Fibroblast of villous mesenchyme (primary cell): ENCODE data around the gene PHF21A. TPM values are rescaled to one million over a fixed set of nuclear protein-coding genes. Genes with fewer than 3 reads are reported as not detected.

Experiments used
- DNase-seq: peaks from one replicate; pipeline ENCODE4 v3.0.0-alpha.2; 2010; ENCODE audit warnings: low read depth
- H3K4me3 ChIP-seq: 2 replicates; pipeline ENCODE4 v1.5.1; 2011; ENCODE audit warnings: low read depth, mild to moderate bottlenecking, low read length
- total RNA-seq: library from RNA; depleted of rRNA; stranded (reverse); fragments of >200 nt; gene quantifications from 2 replicates; pipeline ENCODE4 v1.2.3, GENCODE V29; 2012
- TF ChIP-seq, protein P1 (sequence below): IDR thresholded peaks from 2 replicates; pipeline ENCODE4 v1.5.1; 2012; ENCODE audit warnings: low read depth, mild to moderate bottlenecking, low read length; ENCODE audit not compliant: insufficient read depth

Gene PHF21A
- total RNA-seq, 1 donor, result 15.5 TPM

DNA sequence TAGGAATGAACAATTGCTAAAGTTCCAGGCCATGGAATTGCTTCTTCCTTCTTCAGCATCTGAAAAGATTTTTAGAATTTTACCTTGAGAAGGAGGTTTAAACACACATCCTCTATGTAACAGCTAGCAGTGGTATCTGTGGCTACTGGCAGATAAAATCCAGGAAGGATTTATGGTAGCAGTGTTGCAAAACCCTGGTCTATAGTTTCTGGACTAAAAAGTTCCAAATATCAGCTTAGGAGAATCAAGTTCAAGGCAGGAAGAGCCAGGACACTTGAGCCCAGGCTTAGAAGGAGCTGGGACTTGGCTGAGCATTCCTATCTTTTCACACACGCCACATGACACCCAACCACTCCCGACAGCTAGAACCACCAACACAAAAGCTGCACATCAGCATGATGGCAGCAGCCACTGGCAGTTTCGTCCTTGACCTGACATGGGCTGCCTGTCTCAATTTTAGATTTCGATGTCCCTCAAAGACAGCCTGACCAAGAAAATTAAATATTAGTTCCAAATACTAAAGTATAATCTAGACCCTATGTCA is 184.7 kb downstream of the PHF21A start:
- DNase-seq, result peak; percentile 16
- H3K4me3 ChIP-seq, result no peak overlapping the region
- TF ChIP-seq, protein P1, sequence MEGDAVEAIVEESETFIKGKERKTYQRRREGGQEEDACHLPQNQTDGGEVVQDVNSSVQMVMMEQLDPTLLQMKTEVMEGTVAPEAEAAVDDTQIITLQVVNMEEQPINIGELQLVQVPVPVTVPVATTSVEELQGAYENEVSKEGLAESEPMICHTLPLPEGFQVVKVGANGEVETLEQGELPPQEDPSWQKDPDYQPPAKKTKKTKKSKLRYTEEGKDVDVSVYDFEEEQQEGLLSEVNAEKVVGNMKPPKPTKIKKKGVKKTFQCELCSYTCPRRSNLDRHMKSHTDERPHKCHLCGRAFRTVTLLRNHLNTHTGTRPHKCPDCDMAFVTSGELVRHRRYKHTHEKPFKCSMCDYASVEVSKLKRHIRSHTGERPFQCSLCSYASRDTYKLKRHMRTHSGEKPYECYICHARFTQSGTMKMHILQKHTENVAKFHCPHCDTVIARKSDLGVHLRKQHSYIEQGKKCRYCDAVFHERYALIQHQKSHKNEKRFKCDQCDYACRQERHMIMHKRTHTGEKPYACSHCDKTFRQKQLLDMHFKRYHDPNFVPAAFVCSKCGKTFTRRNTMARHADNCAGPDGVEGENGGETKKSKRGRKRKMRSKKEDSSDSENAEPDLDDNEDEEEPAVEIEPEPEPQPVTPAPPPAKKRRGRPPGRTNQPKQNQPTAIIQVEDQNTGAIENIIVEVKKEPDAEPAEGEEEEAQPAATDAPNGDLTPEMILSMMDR, result no peak

DNA sequence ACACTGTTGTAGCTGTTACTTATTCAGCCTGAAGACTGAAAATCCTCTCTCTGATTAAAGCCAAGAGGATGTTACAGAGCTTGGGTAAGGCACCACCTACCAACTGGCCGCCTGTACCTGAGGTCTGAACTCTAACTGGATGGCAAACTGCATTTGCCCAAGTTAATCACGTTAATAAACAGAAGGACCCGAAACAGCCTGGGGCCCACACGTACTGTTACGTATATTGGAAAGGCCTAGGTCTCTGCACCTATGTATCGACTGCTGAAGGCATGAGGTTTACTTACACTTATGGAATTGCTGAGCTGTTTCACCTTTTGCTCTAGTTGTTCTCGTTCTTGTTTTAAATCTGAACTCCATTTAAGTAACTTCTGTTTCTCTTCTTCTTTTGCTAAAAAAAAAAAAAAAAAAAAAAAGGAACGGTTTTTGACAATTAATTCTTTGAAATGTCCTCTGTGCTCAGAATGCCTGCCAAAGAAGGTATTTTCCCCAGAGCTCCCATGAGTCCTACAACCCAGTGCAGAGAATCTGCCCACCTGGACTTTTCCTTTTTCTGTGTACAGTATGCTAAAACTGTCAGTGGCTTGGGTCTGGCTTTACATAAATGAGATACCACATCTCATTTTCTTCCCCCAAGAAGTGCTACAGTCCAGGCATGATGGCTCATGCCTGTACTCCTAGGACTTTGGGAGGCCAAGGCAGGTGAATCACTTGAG is 185.7 kb downstream of the PHF21A start:
- no peak overlapping the region for H3K4me3 ChIP-seq
- TF ChIP-seq, protein P1, result no peak
- no peak for DNase-seq

DNA sequence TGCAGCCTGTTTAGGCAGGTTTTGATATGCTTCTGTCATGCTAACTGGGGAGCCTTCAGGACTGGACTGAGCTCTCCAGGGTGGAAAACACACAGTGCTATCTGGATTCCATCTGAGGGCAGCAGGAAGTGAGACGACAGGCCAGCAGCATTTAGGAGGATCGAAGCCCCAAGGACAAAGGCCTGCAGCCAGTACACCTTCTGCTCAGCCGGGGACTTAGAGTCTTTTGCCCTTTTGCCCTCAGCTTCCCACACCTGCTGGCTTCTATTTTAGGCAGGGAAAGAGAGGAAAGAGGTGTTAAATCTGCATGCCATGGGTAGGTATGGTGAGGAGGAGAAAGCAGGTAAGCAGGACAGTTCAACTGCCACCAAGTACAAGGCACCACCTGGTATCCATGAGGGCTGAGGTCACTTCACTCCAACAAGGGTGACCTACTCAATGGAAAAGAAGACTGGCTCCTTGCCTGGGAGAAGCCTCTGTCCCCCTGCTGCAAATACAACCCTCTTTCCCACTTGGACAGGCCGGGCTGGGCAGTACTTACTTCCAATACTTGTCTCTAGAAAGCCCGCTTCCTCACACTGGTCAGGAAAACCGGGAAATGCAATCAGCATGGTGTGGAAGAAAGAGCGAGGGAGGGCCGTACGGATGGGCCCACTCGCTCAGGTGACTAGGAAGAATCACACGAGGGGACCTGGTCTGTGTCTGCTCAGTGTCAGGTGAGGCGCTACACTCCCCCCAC is 186.5 kb downstream of the PHF21A start:
- TF ChIP-seq, protein P1, result no peak
- H3K4me3 ChIP-seq, result no peak overlapping the region
- DNase-seq, result no peak

DNA sequence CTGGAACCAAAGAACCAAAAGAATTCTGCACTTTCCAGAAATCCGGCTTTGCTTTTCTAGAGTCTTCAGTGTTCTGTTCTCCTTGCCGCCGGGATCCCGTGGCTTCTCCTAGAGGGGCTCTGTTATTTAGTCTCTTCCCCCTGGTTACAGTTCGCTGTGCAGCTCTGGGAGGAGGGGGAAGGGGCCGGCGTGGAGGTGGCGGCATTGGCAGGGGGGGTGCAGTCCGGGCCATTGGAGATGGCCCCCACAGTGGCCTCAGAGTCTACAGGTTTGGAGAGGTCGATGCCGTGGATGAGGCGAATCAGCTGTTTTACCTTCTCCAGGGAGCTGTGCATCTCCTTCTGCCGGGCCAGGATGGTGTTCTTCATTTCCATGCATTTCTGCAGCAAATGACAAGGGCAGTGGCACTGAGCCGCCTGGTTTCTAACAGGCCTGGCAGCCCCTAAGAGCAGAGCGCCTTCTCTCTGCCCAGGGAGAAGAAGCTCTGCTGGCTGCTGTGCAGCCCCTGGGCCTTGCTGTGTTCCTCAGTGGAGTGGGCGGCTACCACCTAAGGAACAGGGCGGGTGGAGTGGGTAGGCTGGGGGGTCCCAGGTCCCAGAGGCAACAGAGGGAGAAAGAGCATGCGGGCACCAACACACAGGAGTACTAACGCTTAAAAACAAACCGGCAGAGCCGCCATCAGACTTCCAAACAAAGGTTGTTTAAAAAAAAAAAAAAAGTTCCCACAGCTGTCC is 187.2 kb downstream of the PHF21A start:
- TF ChIP-seq, protein P1, result no peak
- no peak overlapping the region for H3K4me3 ChIP-seq
- DNase-seq, result no peak

DNA sequence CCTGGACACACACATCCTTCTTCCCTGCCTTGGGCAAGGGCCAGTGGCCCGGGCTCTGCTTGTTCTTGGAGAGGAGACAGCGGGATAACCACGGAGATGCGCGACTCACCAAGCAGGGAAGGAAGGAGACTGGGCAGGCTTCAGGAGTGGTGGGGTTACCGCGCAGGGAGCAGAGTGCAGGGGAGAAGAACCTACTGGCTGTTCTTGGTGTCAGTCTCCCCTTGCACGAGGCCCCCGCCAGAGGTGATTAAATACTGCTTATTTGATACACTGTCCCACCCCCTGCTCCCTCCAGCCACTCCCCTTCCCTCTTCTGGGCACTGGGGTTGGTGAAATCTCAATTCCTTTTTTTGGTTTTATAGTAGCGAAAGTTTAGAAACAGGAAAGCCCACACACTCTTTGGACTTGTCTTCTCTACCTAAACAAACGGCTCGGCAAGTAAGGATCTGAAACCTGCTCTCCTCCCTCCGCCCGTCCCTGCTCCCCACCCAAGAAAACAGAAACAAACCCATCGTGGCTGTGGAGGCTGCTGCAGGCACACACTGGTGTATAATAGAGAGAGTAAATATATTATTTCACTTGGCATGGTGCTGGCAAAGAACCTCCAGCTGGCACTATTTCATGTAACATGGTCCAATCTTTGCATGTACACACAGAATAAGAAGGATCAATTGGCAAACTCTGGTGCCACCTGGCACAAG is 188.0 kb downstream of the PHF21A start:
- H3K4me3 ChIP-seq, result no peak overlapping the region
- TF ChIP-seq, protein P1, result no peak
- no peak for DNase-seq

DNA sequence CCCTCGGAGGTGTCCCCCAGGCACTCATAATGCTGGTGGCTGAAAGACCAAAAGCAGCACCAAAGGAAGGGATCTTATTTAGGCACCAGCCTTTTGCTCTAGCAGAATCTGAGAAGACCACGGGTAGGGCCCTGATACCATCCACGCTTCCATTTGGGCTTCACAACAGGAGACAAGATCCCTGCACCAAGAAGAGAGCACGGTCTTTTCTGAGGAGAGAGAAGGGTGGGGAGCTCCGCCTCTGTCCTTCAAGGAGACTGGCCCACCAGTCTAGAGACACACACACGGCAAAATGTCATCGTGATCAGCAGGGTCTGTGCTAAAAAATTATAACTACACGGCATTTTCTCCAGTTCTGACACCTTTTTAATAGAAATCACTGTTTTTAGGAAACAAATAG is 189.0 kb downstream of the PHF21A start:
- DNase-seq, result no peak
- no peak overlapping the region for H3K4me3 ChIP-seq
- TF ChIP-seq, protein P1, result no peak
